ENCODE results near the gene PDZRN4.
"Not testable (repeated sequence)": the region's sequence is repeated elsewhere in the genome, so short reads cannot be mapped to it uniquely, and the experiment has no call there.

PDZRN4 gene

DNA sequence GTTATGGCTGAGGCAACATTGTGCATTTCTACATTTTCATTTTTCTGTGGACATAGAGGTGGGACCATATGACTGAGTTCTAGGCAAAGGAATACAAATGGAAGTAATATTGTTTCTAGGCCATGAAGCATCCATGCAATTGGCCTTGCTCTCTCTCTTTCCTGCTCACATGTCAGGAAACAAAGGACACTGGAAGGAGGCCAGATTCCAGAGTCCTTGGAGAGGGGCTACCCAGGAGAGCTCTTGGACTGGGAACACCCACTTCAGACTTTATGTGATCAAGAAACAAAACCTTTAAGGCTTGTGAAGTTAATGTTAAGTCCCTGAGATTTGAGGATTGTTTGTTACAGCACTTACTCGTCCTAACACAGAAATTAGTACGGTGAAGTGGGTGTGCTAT is 32.8 kb downstream of the PDZRN4 start:
- DNase-seq: no peak

DNA sequence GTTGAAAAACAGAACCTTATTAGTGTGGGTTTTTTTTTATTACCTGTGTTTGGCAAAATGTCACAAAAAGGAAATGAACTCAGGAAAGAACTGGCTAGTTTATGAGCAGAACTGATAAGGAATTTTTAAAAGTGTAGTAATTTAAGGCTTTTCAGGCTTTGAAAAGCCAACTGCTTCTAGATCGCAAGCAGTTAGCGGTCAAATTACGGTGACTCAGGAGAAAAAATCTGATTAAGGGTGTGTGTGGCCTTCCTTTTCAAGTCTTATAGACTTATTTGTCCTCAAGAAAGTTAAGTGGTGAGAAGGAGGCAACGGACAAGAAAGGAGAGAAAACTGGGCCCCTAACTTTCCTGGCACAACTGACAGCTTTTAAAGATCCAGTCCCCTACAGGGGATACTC is 33.4 kb downstream of the PDZRN4 start:
- no peak for DNase-seq

DNA sequence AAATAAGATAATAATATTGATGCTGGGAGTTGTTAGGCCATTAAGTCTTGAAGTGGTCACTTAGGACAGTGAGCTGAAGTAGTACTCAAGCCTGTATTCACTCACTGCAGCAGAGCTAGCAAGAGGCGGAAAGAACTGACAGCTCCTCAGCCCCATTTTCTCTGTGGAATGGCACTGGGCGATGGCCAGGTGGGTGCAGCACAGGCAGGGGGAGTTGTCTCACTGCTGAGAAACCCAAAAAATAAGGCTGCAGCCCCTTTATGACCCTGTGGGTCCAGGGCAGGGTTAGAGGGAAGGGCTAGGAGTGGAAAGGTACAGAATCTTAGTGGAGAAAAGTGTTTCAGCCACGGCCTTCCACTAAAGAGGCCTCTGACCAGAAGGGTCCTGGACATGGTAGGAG is 35.5 kb downstream of the PDZRN4 start:
- DNase-seq: no peak

DNA sequence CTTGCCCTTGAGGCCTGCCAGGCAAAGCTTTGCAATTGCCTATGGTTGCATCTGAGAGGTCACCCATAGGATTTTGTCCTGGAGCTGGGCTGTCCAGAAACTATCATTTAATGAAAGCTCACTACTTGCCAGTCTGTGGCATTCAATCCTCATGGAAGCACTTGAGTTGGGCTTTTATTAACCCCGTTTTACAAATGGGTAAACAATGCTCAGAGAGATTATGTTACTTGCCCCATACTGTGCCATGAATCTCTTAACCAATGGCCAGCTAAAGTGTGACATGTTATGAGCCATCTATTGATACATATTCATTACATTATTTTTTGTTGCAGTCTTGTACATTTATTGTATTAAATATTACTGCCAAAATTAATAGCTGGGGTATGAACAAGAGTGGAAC is 35.9 kb downstream of the PDZRN4 start:
- no peak for DNase-seq

DNA sequence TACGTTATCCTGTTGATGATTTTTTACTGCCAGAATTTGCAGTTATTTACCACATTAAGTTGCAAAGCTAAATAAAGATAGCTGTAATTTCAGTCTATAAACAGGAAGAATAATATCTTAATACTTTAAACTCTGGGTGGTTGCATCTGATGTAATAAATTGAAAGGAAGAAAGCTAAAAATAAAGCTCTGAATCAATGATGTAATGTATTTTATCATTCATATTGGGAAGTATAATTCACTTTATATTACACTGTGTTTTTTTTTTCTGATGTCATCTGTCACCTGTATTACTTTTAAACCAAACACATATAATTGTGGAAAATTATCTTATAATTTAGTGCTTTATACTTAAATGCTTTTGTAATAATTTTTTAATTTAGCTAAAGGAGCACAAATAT is 37.1 kb downstream of the PDZRN4 start:
- no peak for DNase-seq

DNA sequence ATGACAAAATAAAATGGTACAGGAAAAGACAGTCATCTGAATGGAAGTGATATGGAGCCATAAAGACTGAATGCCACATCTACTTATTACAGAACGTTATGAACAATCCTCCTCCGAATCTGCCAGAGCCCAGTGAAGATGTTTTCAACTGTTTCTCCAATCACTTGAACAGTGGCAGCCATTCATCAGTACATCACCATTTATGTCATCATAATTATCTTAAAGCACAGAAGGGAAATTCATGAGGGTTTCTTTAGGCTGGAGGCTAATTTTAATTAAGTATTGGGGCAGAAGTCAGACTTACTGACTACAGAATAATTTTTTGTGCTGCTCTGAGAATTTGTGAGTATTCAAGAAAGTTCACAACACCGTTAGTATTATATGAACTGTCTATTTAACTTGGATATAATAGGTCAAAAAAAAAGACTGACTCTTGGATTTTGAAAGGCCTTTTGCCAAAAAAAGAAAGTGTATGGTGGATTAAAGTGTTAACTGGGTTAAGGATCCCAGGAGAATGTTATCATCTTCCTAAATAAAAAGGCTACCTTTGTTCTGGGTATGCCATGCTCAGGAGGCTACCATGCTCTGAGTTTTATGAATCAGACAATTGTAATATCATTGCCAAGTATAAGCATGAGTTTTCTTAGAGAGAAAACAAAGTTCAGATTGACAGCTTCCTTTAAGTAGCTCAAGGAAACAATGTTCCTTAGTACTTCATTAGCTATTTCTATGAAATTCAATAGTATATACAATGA is 40.1 kb downstream of the PDZRN4 start:
- no peak for DNase-seq

DNA sequence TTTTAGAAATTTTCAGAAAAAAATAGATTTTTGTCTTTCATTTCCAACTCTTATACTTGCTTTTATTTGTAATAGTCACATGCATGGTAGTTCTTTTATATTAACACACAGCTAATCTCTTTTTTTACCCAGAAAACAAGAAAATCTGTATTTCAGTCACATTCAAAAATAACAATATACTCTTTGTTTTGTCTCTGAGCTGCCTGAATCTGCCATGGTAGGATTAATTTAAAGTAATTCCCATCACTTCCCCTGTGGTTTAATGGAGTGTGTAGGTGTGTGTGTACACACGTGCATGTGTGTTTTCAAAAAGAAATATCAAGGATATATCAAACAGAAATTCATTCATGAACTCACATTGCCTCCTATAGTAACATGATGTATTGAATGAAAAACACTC is 42.6 kb downstream of the PDZRN4 start:
- no peak for DNase-seq

DNA sequence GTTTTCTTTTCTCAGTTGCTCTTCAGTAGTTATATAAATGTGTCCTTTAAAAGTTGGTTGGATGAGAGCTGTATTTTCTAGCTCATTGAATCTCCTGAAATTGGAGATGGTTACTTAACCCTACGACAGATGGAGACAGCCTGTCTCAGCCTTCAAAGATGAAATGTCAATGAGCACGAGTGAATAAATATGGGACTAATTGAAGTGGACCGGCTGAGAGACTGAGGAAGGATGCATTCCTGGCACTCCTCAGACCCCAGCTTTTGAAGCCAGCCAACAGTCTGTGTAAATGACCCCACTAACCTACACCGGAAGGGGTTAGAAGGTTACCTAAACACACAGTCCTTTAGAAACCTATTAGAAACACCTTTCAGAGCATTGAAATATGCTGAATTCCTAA is 46.6 kb downstream of the PDZRN4 start:
- DNase-seq: peak; percentile 30

DNA sequence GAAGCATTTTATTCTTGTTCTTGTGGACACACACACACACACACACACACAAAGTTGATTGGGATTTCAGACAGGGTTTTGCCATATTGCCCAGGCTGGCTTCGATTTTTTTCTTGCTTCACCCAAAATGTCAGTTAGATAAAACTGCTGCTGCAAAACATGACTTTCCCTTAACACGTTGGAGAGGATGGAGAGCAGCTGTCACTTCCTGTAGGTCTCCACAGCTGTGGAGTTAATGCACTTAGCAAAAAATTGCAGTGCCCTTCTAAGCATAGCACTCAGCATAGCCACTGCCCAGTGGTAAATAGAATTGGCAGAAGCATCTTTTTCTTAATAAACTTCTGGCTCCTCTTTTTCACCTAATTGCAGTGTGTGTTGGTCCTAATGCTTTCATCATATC is 54.5 kb downstream of the PDZRN4 start:
- no peak for DNase-seq

DNA sequence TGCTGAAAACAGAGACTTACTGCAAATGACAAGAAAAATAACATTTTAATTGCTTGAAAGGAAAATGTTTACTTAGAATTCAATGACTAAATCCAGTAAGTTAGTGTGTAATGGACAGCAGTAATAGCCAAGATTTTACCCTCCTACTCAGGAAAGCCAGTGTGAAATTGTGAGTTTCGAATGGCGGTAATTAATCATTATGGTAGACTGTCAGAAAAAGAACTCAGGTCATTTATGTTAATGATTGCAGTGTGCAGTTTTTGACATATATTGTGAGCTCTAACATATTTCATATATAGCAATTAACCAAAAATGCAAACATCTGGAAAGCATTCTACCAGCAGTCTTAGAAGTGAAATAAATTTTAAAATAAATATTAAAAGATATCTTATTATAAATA is 60.3 kb downstream of the PDZRN4 start:
- DNase-seq: no peak

DNA sequence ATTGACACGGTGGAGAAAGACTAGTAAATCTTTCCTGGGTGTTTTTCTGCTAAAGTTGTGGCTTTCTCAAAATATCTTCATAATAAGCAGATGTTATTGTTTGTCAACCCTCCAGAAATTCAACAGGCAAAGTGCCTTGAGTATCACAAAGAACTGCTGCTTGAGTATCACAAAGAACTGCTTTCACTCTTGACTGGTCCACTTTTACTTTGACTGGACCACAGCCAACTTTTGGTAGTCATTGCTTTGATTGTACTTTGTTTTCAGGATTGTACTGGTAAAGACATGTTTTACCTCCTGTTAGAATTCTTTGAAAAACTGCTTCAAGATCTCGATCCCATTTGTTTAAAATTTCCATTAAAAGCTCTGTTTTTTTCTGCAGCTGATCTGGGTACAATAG is 62.6 kb downstream of the PDZRN4 start:
- no peak for DNase-seq

DNA sequence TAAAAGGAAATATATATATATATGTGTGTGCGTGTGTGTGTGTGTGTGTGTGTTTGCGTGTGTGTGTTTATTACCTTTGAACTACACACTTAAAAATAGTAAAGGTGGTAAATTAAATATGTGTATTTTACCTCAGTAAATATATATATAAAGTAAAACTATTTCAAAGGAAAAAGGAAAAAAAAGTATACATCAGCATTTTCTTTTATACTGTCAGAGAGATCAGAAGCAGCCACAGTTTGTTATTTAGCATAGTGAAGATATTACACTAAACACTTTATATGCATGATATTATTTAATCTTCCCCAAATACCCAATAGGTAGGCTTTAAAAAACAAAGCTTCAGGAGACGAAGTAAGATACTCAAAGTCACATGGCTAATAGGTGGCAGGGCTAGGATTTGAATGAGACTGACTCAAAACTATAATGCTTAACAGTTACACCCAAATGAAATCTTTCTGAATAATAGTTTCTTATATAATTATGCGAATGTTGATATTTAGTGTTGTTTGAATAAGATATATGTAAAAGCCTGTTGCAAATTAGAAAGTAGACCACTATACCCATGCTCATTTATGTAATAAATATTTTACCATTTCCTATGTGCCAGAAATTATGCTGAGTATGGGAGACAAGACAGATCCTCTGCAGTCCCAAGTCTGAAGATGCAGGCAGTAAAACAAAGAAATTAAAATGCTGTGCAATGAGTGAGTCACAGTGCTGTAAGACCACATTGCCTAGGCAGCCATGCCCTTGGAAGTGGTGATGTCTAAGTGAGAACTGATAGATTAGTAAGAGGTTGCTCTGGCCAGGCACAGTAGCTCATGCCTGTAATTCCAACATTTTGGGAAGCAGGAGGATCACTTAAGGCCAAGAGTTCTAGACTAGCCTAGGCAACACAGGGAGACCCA is 66.1 kb downstream of the PDZRN4 start:
- DNase-seq: no peak

DNA sequence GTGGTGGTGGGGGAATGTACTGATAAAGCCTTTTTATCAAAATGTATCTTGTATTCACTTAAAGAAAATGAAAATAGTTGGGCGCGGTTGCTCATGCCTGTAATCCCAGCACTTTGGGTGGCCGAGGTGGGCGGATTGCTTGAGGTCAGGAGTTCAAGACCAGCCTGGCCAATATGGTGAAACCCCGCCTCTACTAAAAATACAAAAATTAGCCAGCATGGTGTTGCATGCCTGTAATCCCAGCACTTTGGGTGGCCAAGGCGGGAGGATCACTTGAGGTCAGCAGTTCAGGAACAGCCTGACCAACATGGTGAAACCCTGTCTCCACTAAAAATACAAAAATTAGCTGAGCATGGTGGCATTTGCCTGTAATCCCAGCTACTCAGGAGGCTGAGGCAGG is 75.1 kb downstream of the PDZRN4 start:
- not testable (repeated sequence) for DNase-seq

DNA sequence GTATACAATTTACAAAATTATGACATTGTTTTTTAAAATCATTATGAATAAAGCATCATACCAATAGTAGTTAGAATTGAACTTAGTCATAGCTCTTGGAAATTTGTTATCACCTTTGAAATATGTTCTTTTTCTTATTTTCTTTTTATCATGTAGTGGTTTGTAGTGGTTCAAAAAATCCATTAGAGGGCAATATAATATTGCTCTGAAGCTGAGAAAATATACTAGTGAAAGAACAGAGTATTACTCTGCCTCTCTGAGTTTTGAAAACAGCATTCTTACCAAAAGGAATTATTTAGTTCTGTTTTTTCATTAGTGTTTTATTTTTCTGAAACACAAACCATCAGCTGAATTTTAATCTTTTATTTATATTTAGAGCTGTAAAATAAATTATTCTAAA is 76.2 kb downstream of the PDZRN4 start:
- peak; percentile 7 for DNase-seq

DNA sequence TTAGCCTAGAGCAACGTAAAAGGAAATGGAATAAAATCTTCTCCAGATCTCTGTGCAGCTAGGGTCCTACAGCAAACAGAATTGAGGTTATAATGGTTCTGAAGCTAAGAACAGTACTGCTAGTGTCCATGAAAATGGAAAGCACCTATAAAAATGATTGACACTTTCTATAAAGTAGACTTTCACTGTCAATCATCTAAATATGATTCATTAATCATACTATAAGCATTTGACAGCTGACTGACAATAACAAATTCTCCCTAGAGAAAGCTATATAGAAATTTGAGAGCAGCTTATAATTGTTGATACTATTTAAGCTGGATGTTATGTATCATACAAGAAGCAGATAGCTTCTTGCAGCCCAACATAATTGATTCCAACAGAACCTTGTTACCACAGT is 80.9 kb downstream of the PDZRN4 start:
- DNase-seq: no peak

DNA sequence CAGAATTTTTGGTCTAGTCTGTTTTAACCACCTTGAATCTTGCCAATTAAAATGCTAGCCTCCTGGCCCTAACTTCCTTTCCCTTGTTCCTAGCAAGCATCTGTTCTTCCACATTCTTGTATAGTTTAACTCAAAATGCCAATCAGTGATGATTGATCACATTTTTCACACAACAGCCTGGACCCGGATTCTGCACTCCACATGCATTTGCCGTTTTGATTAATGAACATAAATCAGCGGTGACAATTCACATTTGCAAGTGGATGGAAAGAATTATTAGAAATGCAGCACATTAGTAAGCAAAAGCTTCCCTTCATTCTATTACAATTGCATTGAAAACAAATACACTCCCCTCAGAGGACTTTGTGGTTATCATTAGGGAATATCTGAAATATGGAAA is 83.4 kb downstream of the PDZRN4 start:
- DNase-seq: no peak

DNA sequence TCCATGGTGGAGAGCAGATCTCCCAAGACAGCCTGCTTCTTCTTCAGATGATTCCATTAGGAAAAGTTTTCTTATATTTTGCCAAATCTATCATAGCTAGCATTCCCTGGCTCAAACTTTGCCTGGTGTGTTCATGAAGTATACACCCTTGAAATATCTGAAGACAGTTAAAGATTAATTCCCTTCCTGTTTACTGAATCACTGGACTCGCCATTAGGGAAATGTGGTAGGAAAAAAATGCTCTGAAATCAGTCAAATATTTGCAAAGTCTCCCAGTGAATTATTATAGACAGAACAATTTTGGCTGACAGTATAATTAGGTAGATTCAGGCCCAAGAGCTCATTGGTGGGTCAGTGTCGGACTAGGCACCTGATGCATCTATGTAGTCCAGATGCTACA is 86.5 kb downstream of the PDZRN4 start:
- no peak for DNase-seq

DNA sequence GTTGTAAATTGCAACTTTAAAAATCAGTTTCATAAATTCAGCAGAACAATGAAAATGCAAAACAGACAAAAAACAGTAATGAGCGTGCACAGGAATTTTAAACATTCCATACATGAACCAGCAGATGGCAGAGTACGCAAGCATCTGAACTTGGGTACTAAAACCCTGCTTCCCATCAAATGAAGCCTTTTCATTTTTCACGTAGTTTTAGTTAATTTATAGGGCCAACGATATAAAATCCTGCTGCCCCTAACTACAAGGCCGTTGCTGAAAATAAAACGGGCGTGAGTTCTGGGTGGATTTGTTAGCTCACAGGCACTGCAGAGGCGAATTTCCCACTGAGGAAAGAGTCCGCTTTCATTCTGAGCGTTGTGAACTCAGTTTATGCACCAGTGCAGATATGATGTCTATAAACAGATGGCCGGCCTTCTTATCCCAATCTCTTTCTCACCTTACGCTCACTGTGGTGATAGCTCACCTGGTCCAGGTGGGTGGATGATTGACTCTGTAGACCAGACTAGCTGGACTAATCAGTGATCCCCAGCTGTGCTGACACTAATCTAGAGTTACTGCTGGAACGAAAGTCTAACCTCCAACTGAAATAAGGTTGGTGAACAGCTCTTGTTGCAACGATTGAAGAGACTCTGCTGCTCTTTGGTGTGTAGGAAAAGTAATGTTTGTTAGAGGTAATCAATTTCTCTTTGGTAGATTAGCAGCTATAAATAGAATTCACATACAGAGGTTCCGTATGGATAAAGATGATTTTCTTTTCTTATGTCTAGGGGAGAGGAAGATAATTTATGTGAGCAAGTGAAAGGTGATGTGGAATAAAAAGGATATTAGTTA is 89.2 kb downstream of the PDZRN4 start:
- DNase-seq: peak; percentile 5

DNA sequence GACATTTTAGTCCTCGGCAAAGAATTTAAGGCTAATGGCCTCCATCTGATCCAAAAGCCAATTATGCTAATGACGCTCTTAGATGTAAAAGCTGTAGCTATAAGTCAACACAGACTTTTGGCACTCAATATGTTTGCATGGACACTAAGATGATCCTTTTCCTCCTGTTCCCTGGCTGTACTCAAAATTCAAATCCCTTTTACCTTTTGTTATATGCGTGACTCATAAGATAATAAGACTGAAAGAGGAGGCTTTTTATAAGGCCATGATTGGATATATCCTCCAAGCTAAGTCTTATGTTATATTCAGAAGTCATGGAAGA is 89.8 kb downstream of the PDZRN4 start:
- no peak for DNase-seq

DNA sequence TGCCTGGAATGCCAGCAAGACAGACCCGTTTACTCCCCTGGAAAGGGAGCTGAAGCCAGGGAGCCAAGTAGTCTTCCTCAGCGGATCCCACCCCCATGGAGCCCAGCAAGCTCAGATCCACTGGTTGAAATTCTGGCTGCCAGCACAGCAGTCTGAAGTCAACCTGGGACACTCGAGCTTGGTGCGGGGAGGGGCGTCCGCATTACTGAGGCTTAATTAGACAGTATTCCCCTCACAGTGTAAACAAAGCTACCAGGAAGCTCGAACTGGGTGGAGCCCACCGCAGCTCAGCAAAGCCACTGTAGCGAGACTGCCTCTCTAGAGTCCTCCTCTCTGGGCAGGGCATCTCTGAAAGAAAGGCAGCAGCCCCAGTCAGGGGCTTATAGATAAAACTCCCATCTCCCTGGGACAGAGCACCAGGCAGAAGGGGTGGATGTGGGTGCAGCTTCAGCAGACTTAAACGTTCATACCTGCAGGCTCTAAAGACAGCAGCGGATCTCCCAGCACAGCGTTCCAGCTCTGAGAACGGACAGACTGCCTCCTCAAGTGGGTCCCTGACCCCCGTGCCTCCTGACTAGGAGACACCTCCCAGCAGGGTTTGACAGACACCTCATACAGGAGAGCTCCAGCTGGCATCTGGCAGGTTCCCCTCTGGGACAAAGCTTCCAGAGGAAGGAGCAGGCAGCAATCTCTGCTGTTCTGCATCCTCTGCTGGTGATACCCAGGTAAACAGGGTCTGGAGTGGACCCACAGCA is 92.4 kb downstream of the PDZRN4 start:
- DNase-seq: not testable (repeated sequence)

DNA sequence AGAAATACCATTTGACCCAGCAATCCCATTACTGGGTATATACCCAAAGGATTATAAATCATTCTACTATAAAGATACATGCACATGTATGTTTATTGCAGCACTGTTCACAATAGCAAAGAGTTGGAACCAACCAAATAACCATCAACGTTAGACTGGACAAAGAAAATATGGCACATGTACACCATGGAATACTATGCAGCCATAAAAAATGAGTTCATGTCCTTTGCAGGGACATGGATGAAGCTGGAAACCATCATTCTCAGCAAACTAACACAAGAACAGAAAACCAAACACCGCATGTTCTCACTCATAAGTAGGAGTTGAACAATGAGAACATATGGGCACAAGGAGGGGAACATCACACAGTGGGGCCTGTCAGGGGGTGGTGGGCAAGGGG is 97.3 kb downstream of the PDZRN4 start:
- not testable (repeated sequence) for DNase-seq

DNA sequence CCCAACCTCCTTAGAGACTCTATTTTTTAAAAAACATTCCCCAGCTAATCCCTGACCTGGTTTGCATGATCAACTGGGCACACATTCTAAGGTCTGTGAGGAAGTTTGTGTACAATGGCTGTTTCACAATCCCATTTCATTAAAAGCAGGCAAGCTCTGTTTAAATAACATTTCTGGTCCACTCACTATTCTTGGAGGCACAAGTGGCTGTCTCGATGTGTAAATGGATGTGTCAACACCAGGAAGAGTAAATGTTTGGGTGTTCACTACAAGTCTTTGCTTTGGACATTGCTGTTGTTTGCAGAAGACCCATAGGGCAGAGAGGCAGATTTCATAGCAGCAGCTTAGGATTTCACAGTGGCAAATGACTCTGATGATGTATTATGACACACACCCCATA is 98.3 kb downstream of the PDZRN4 start:
- DNase-seq: no peak
